NCI-H2107 treated with DMSO at 0.1 percent for 48 hours (cell line): Measurements from ENCODE around the gene PPL.
"Not testable (repeated sequence)": the region's sequence is repeated elsewhere in the genome, so short reads cannot be mapped to it uniquely, and the experiment has no call there.

ENCODE experiments used
- DNase-seq: peaks from one replicate; lab custom pipeline; 2025; ENCODE audit not compliant: unreplicated experiment; lab: John Stamatoyannopoulos, UW

The PPL gene

DNA sequence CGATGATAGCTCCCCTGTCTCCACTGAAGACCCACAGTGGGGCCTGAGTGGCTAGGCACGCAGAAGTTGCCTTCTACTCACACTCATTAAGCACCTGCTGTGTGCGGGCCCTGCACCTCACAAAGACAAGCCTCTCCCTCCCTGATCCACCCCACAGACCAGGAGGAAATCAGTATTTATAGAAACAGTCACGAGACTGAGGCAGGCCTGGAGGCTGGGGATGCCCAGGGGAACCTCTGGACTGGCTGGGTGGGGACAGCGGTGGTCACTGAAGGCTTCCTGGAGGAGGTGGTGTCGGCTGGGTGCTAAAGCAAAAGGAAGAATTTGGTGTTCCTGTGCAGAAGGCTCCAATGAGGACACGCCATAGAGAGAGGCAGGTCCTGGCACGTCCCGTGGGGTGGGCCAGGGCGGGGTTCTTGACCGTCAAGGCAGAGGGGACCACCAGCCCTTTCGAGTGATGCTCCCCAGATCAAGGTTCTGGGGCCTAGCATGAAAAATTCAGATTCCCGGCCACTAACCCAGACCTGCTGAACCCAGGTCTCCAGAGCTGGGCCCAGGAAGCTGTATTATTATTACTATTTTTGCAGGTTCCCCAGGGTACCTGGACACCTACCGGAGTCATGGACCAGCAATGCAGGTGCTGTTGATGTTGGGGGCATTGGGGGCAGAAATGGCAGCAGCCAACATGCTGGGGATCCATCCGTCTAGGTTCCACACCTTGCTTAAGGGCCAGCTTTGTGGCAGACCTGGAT, 23.0 kb downstream of the PPL start:
- no peak for DNase-seq

GRCh38 chr16:4913130-4913773, 23.7 kb downstream of the PPL start:
- DNase-seq: no peak

DNA sequence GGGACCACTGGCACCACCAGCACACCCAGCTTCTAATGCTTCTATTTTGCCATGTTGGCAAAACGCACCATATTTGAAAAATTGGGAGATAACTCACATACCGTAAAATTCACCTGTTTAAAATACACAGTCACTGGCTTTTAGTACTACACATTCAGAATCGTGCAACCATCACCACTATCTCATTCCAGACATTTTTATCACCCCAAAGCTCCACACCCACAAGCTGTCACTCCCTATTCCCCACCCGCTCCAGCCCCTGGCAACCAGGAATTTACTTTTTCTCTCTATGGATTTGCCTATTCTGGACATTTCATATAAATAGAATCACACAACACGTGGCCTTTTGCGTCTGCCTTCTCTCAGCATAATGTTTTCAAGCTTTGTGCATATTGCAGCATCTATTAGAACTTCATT, 25.0 kb downstream of the PPL start:
- DNase-seq: no peak

GRCh38 chr16:4910828-4911227, 26.1 kb downstream of the PPL start:
- DNase-seq: no peak

DNA sequence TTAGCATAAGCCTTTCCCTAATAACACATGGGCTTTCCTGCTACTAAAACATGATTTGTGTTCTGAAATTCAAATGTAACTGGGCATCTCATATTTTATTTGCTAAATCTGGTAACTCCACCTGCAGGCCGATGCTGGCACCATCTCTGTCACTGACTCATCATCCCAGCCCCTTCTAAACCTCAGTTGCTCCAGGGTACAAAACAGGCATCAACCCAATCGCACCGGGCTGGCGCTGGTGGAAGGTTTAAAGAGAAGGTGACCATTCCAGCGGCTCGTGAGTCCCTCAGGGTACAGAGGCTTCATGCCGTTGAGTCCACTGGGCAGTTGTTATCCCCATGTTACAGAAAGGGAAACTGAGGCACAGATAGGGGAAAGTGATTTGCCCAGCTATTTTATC, 27.1 kb downstream of the PPL start:
- no peak for DNase-seq

DNA sequence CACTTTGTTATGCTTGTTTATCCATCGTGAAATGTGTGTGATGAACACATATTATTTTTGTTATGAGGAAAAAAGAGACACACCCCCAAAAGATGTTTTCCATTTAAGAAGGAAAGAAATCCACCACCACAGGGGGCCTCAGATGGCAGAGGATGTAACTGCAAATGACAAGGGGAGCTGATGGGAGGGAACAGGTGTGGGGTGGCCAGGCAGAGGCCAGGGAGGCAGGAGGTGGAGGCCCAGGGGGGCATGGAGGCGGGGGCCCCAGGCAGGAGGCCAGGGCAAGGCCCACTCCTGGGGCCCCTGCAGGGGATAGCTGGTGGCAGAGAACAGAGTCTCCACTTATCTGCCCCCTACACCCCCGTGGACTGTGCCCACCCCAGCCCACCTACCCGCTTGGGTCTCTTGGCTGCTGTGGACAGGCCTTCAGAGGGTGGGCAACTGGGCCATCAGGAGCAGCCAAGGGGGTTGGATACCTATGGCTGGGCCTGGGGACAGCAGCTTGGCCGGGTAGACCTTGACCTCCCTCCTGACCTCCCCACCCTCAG, 28.0 kb downstream of the PPL start:
- DNase-seq: no peak

- no peak for DNase-seq
Measured at GRCh38 chr16:4904942-4905615, 31.9 kb downstream of the PPL start.

DNA sequence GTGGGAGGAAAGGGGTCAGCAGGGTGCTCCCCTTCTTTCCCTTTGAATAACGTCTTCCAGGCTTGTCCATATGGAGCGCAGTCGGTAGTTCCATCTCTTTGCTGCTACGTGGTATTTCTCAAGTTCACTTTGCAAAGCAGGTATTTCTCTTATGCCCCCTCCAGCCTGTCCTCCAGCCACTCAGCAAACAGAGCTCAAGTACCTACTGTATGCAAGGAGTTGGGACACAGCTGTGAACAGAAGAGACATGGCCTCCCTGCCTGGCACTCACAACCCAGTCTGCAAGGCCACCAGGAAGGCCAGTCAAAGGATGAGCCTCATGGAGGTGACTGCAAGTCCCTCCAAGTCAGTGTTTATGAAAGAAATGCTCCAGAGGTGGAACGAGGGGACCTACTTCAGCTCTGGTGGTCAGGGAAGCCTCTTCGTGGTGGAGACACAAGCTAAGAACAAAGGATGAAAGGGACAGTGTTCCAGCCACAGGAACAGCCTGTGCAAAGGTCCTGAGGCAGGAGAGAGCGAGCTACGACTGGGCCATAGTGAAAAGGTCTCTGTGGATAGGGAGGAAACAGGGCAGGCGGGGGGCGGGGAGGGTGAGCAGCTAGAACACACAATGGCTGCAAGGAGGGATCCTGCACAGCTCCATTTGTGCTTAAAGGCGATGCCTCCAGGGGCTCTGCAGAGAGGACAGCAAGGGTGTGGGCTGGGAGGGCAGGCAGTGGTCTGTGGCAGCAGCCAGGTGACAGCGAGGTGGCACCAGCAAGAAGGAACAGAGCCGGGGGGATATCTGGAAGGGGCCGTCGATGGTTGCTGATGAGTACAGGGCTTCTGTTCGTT, 32.6 kb downstream of the PPL start:
- DNase-seq: no peak

- no peak for DNase-seq
Measured at GRCh38 chr16:4902038-4902437, 34.9 kb downstream of the PPL start.

DNA sequence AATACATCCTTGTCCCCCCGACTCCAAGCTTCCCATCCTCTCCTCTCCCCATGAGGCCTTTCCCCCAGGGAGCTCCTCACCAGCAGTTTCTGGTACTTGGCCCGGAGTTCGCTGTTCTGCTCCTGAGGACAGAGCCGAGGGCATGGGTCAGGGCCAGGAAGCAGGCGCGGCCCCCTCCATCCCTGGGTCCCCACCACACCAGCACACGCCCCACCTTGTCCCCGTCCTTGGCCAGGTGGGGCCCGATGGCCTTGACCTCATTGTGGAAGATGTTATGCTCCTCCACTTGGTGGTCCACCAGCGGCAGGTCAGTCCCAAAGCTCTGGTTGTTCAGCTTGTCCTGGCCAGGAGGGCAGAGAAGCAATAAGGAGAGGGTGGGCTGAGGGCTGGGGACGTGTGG, 36.2 kb downstream of the PPL start:
- DNase-seq: no peak

DNA sequence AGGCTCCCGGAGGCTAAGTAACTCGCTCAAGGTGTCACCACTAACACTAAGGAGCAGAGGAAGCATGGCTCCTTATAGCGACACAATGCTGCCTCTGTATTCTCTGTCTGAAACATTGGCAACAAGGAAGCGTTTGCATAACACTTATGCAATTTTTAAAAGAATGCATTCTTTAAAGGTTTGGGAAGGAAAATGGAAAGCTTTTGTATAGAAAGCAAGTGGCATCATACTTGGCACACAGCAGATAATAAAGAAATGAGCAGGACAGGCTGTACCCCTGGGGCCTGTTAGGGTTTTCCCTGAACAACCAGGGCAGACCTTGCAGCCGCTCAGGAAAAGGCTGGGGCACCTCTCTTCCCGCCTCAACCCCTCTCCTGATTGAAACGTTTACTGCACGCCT, 36.9 kb downstream of the PPL start:
- DNase-seq: no peak

DNA sequence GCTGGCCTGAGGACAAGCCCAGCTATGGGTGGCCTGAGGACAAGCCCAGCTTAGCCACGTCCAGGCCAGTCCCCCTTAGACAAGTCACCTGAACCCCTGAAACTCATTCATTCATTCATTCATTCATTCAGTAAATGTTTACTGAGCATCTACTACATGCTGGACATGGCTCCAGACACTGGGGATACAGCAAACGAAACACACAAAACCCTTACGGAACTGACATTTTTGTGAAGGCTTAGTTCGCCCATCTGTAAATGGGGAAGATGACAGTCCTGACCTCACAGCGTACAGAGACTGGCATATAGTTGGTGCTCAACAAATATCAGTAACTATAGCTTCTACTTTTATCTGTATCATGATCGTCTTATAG, 37.5 kb downstream of the PPL start:
- no peak for DNase-seq

GRCh38 chr16:4898811-4899473, 38.0 kb downstream of the PPL start:
- DNase-seq: no peak

DNA sequence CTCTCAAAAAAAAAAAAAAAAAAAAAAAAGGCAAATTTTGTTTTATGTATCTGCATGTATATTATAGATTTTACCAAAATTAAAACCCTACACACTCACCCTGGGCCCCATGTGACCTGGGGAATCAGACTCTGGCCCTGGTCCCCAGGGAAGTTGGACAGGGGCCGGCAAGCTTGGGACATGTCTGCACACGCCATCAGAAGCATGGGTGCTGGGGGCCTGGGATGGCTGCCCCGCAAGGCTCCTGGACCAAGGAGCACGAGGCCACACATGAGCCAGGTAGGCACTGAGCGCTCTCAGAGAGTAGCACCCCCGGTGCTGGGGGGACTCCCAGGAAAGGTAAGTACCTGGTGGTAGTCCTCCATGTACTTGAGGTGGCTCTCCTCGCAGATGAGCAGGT, 39.6 kb downstream of the PPL start:
- DNase-seq: no peak

DNA sequence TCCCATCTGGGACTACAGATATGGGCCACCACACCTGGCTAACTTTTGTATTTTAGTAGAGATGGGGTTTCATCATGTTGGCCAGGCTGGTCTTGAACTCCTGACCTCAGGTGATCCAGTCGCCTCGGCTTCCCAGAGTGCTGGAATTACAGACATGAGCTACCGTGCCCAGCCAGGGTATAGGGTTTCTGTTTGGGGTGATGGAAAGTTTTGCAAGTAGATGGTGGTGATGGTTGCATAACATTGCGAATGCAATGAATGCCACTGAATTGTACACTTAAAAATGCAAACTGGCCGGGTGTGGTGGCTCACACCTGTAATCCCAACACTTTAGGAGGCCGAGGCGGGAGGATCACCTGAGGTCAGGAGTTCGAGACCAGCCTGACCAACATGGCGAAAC, 40.2 kb downstream of the PPL start:
- DNase-seq: not testable (repeated sequence)

GRCh38 chr16:4895366-4895765, 41.6 kb downstream of the PPL start:
- DNase-seq: no peak

DNA sequence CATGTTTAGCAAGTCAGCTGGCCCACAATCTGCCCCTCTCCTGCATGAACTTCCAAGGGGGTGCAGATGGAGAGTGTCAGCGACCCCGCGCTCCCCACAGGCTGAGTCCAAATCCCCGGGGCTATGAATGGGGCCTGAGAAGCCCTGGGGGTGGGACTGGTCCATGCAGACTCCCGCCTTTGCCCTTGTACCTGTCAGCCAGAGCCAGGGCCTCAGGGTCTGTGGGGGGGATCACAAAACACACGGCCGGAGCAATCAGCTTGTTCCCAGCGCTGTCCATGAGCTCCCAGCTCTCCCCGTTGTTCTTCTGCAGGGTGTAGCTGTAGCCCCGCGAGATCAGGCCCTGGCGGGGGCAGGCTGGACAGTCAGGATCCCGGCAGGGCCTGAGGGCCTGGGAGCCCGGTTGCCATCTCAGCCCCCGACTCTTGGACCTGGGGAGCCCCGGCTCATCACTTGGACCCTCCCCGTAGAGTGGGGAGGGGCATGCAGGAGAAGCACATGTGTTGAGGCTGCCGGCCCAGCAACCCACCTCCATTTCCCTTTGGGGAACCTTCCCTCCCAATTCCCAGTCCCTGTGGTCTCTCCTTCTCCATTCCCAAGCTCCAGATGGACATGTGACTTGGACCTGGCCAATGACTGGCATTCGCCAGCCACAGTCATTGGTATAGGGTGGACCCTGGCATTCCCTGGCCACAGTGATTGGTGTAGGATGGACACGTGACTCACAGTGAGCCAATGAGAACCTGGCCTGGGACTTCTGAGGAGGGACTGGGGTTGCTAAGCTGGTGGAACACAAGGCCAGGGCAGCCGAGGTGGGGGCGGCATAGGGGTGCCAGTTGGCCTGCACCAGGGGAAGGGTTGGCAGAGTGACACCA, 42.4 kb downstream of the PPL start:
- DNase-seq: no peak

- no peak for DNase-seq
Measured at GRCh38 chr16:4893103-4893862, 43.7 kb downstream of the PPL start.
